Measurements from ENCODE around the gene COPS4.

DNA sequence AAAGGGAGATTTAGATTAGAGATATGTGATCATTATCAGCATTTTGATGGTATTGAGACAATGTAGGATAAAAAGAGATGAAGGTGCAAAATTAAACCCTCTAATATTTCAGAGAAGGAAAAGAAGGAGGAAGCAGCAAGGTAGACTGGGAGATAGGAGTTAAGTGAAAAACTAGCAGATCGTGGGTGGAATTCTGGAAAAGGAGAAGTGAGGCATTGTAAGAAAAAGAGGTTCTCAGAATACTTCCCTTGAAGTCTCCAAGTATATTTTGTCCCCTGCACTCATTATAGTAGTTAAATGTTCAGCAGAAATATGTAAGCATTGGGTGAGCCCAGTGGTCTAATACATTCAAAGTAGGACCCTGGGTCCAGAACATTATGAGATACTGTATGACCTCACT lies 30.3 kb downstream of the COPS4 start:
- no peak for TF ChIP-seq POLR2A (IDR thresholded peaks at IDR 0.05; ENCODE audit: low read depth, low read length)
- TF ChIP-seq TAF1 (IDR thresholded peaks at IDR 0.05; ENCODE audit: low read depth, low read length): no peak

Measured in GM12891 (cell line).